WTC11 (cell line): Measurements from ENCODE around the gene BAIAP2L1.

Experiments
- CREB1 ChIP-seq: sonication (generic); formaldehyde crosslinking; IDR thresholded peaks from 2 replicates; pipeline ENCODE4 v1.8.0; 2023; ENCODE audit warnings: mild to moderate bottlenecking, missing genetic modification reagents
- ERG ChIP-seq: fragments of 250-450 bp; sonication (Bioruptor Pico); IDR thresholded peaks from 2 replicates; pipeline ENCODE4 v1.8.0; 2021; ENCODE audit warnings: mild to moderate bottlenecking
- MAX ChIP-seq: sonication (generic); formaldehyde crosslinking; IDR thresholded peaks from 2 replicates; pipeline ENCODE4 v1.8.0; 2022; ENCODE audit warnings: mild to moderate bottlenecking, missing genetic modification reagents
- MYBL2 ChIP-seq: sonication (generic); formaldehyde crosslinking; IDR thresholded peaks from 2 replicates; pipeline ENCODE4 v1.8.1; 2023; ENCODE audit warnings: mild to moderate bottlenecking, moderate library complexity, missing genetic modification reagents
- NR1H2 ChIP-seq: sonication (generic); formaldehyde crosslinking; IDR thresholded peaks from 2 replicates; pipeline ENCODE4 v1.9.0; 2021; ENCODE audit warnings: mild to moderate bottlenecking, moderate library complexity, missing genetic modification reagents
- SP1 ChIP-seq: sonication (generic); formaldehyde crosslinking; conservative IDR thresholded peaks from 2 replicates; pipeline ENCODE4 v1.8.1; 2022; ENCODE audit warnings: missing genetic modification reagents
- USF2 ChIP-seq: sonication (generic); formaldehyde crosslinking; IDR thresholded peaks from 2 replicates; pipeline ENCODE4 v1.8.1; 2023; ENCODE audit warnings: mild to moderate bottlenecking, missing genetic modification reagents, moderate library complexity
- ZNF232 ChIP-seq: sonication (generic); formaldehyde crosslinking; IDR thresholded peaks from 2 replicates; pipeline ENCODE4 v1.8.0; 2022; ENCODE audit warnings: mild to moderate bottlenecking, missing genetic modification reagents
- ZNF423 ChIP-seq: fragments of 250-450 bp; sonication (Bioruptor Pico); IDR thresholded peaks from 2 replicates; pipeline ENCODE4 v2.1.2; 2022; ENCODE audit warnings: mild to moderate bottlenecking, moderate library complexity
- ZSCAN18 ChIP-seq: fragments of 250-450 bp; sonication (Bioruptor Pico); IDR thresholded peaks from 2 replicates; pipeline ENCODE4 v2.1.2; 2022; ENCODE audit warnings: mild to moderate bottlenecking, moderate library complexity
- TF ChIP-seq, protein P1 (sequence below): fragments of 200-600 bp; IDR thresholded peaks from 2 replicates; pipeline ENCODE4 v1.8.0; 2022; ENCODE audit warnings: antibody characterized with exemption
- TF ChIP-seq, protein P2 (sequence below): sonication (generic); formaldehyde crosslinking; IDR thresholded peaks from 2 replicates; pipeline ENCODE4 v1.8.1; 2022; ENCODE audit warnings: low read depth, missing genetic modification reagents, borderline replicate concordance

DNA sequence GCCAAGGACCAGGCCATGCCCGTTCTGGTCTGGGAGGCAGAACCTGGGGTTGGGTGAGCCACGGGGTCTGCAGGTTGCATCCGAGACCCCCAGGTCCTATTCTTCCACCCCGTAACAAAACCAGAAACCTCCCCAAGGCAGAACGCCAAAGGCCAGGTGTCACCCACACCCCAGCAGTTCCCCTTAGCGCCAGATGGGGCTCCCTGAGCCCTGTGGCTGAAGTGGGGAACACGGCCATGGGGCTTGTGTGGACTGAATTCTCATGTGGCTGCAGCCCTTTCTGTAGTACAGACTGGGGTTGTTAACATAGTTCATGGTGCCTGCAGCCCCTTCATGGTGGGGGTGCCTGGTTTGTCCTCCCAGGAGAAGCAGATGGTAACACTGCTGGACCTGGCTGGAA, 109.2 kb downstream of the BAIAP2L1 start:
- TF ChIP-seq, protein P1, sequence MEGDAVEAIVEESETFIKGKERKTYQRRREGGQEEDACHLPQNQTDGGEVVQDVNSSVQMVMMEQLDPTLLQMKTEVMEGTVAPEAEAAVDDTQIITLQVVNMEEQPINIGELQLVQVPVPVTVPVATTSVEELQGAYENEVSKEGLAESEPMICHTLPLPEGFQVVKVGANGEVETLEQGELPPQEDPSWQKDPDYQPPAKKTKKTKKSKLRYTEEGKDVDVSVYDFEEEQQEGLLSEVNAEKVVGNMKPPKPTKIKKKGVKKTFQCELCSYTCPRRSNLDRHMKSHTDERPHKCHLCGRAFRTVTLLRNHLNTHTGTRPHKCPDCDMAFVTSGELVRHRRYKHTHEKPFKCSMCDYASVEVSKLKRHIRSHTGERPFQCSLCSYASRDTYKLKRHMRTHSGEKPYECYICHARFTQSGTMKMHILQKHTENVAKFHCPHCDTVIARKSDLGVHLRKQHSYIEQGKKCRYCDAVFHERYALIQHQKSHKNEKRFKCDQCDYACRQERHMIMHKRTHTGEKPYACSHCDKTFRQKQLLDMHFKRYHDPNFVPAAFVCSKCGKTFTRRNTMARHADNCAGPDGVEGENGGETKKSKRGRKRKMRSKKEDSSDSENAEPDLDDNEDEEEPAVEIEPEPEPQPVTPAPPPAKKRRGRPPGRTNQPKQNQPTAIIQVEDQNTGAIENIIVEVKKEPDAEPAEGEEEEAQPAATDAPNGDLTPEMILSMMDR: no peak
- TF ChIP-seq, protein P2, sequence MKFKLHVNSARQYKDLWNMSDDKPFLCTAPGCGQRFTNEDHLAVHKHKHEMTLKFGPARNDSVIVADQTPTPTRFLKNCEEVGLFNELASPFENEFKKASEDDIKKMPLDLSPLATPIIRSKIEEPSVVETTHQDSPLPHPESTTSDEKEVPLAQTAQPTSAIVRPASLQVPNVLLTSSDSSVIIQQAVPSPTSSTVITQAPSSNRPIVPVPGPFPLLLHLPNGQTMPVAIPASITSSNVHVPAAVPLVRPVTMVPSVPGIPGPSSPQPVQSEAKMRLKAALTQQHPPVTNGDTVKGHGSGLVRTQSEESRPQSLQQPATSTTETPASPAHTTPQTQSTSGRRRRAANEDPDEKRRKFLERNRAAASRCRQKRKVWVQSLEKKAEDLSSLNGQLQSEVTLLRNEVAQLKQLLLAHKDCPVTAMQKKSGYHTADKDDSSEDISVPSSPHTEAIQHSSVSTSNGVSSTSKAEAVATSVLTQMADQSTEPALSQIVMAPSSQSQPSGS: no peak
- no peak for TF ChIP-seq USF2 (CRISPR knock-in tag)
- TF ChIP-seq ERG (CRISPR knock-in tag): no peak
- no peak for TF ChIP-seq SP1 (CRISPR knock-in tag)
- TF ChIP-seq NR1H2: no peak
- no peak for TF ChIP-seq MAX (CRISPR knock-in tag)
- TF ChIP-seq ZSCAN18 (CRISPR knock-in tag): no peak
- no peak for TF ChIP-seq ZNF232 (CRISPR knock-in tag)
- TF ChIP-seq CREB1 (CRISPR knock-in tag): no peak
- TF ChIP-seq MYBL2 (CRISPR knock-in tag): no peak
- TF ChIP-seq ZNF423: no peak
